Astrocyte (in vitro differentiated cells and primary cell): ENCODE data around the gene NMB.

Source experiments
- EZH2 ChIP-seq: IDR thresholded peaks from 2 replicates; pipeline ENCODE4 v1.6.1; 2012; ENCODE audit warnings: mild to moderate bottlenecking, low read length, inconsistent platforms; ENCODE audit not compliant: insufficient read depth
- TF ChIP-seq, protein P1 (sequence below): IDR thresholded peaks from 2 replicates; pipeline ENCODE4 v1.5.1; 2011; ENCODE audit warnings: low read depth, mild to moderate bottlenecking, inconsistent platforms, low read length, moderate library complexity; ENCODE audit not compliant: insufficient read depth

DNA sequence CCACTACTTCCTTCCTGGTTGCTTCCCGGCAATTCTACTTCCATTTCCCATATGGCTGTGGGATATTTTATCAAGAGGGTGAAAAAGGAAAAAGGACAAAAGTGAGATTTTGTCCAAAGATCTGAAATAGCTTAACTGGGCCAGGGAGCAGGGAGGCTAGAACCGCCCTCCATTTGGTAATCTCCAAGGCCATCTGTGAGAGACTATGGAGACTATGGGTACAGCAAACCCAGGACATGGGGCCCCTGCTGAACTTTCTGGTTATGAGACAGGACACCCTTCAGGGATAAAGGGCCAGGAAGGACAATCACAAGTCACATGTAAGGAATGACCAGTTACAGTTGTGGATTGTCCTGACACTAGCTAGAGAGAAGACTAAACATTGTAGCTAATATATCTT lies 32.9 kb downstream of the NMB start:
- TF ChIP-seq, protein P1, sequence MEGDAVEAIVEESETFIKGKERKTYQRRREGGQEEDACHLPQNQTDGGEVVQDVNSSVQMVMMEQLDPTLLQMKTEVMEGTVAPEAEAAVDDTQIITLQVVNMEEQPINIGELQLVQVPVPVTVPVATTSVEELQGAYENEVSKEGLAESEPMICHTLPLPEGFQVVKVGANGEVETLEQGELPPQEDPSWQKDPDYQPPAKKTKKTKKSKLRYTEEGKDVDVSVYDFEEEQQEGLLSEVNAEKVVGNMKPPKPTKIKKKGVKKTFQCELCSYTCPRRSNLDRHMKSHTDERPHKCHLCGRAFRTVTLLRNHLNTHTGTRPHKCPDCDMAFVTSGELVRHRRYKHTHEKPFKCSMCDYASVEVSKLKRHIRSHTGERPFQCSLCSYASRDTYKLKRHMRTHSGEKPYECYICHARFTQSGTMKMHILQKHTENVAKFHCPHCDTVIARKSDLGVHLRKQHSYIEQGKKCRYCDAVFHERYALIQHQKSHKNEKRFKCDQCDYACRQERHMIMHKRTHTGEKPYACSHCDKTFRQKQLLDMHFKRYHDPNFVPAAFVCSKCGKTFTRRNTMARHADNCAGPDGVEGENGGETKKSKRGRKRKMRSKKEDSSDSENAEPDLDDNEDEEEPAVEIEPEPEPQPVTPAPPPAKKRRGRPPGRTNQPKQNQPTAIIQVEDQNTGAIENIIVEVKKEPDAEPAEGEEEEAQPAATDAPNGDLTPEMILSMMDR: no peak
- TF ChIP-seq EZH2: no peak
